ENCODE results near the gene CFAP77. TPM values are rescaled to one million over a fixed set of nuclear protein-coding genes. Genes with fewer than 3 reads are reported as not detected.

Gene CFAP77
- polyA plus RNA-seq, 1 donor from 2014 or later, result not detected

DNA sequence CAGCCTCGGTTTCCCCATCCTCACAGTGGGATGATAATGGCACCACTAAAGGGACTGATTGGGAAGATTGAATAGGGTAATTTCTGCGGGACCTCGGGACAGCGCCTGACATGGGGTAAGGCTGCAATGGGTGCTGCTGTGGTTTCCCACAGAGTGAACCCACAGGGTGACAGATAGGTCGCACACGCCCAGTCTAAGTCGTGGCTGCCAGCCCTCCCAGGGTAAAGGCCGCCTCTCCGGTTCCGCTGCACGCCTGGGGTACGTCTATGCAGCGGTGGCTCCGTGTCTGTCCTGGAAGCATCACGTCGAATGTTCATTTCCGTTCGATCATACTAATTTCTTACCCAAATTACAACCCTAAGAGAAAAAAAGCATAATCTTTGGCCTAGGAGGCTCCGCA is 631 bp downstream of the CFAP77 start:
- Histone ChIP-seq H3K27me3 (ENCODE audit: insufficient read depth, low read depth, low read length) (peaks cover 68% of the 10 kb centered on the region), H3K79me2 (replicated peaks; ENCODE audit: insufficient read depth, low read length) (peaks cover 6% of the 10 kb centered on the region), H3K9me2 (ENCODE audit: insufficient read depth, low read length) (no peaks in the 10 kb centered on the region), H3K36me3 (ENCODE audit: insufficient read depth, low read length) (no peaks in the 10 kb centered on the region), H2AFZ (ENCODE audit: low read depth, low read length) (no peak overlapping the region), H3K27ac (ENCODE audit: low read length) (no peak overlapping the region), H3K9me3 (ENCODE audit: low read length) (no peaks in the 10 kb centered on the region), H3F3A (ENCODE audit: insufficient read depth, low read length, poor library complexity, severe bottlenecking) (no peaks in the 10 kb centered on the region), H3K4me2 (ENCODE audit: low read length) (no peak overlapping the region), H3K4me3 (ENCODE audit: low read length) (peak overlapping the region; percentile 62), H3K9ac (ENCODE audit: low read length) (no peak overlapping the region), H4K20me1 (ENCODE audit: insufficient read depth) (no peaks in the 10 kb centered on the region)
- TF ChIP-seq RAD21 (conservative IDR thresholded peaks at IDR 0.05), result no peak
- TF ChIP-seq EZH2 (IDR thresholded peaks at IDR 0.05; ENCODE audit: borderline replicate concordance, insufficient read depth, low read length, poor library complexity, severe bottlenecking), result no peak
- no peak for TF ChIP-seq POLR2AphosphoS5 (IDR thresholded peaks at IDR 0.05)
- no peak for TF ChIP-seq TAF1 (IDR thresholded peaks at IDR 0.05; ENCODE audit: low read depth)
- TF ChIP-seq SMC3 (conservative IDR thresholded peaks at IDR 0.05; ENCODE audit: poor library complexity), result no peak
- TF ChIP-seq CTCF (IDR thresholded peaks at IDR 0.05; ENCODE audit: poor library complexity, severe bottlenecking), result no peak
- TF ChIP-seq REST (IDR thresholded peaks at IDR 0.05; ENCODE audit: borderline replicate concordance), result no peak
- TF ChIP-seq MXI1 (conservative IDR thresholded peaks at IDR 0.05; ENCODE audit: poor library complexity, severe bottlenecking), result no peak
- no peak for TF ChIP-seq EP300 (conservative IDR thresholded peaks at IDR 0.05; ENCODE audit: poor library complexity, severe bottlenecking)

DNA sequence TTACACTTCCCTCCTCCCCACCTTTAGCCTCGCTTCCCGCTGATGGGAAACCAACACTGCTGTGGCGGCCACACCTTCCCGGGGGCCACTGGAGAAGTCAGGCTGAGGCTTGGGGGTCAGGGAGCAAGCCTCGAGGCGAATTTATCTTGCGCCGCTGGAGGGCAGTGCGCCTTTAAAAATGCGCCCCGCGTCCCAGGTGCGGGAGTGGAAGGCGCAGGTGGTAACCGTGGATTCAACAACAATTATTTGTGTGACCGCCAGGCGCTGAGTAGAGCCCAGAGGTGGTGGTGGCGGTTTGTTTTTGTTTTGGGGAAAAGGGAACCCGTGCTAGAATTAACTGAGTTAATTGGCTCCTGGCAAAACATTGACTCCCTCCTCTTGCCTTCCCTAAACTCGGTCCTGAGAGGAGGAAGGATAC is 1.1 kb downstream of the CFAP77 start:
- no peak overlapping the region for H3K4me2 ChIP-seq (ENCODE audit: low read length)
- TF ChIP-seq POLR2AphosphoS5 (IDR thresholded peaks at IDR 0.05), result no peak
- peak; percentile 98 for TF ChIP-seq SMC3 (conservative IDR thresholded peaks at IDR 0.05; ENCODE audit: poor library complexity)
- no peak for TF ChIP-seq EP300 (conservative IDR thresholded peaks at IDR 0.05; ENCODE audit: poor library complexity, severe bottlenecking)
- peak; percentile 22 for TF ChIP-seq MXI1 (conservative IDR thresholded peaks at IDR 0.05; ENCODE audit: poor library complexity, severe bottlenecking)
- TF ChIP-seq CTCF (IDR thresholded peaks at IDR 0.05; ENCODE audit: poor library complexity, severe bottlenecking), result peak; percentile 97
- no peak for TF ChIP-seq REST (IDR thresholded peaks at IDR 0.05; ENCODE audit: borderline replicate concordance)
- no peak for TF ChIP-seq TAF1 (IDR thresholded peaks at IDR 0.05; ENCODE audit: low read depth)
- no peak for TF ChIP-seq EZH2 (IDR thresholded peaks at IDR 0.05; ENCODE audit: borderline replicate concordance, insufficient read depth, low read length, poor library complexity, severe bottlenecking)
- TF ChIP-seq RAD21 (conservative IDR thresholded peaks at IDR 0.05), result peak; percentile 97
- peaks cover 2% of the 10 kb centered on the region for H3K79me2 ChIP-seq (replicated peaks; ENCODE audit: insufficient read depth, low read length)
- no peak overlapping the region for H2AFZ ChIP-seq (ENCODE audit: low read depth, low read length)
- H3K27me3 ChIP-seq (ENCODE audit: insufficient read depth, low read depth, low read length), result peaks cover 72% of the 10 kb centered on the region
- H3F3A ChIP-seq (ENCODE audit: insufficient read depth, low read length, poor library complexity, severe bottlenecking), result no peaks in the 10 kb centered on the region
- no peaks in the 10 kb centered on the region for H4K20me1 ChIP-seq (ENCODE audit: insufficient read depth)
- peak overlapping the region; percentile 12 for H3K4me3 ChIP-seq (ENCODE audit: low read length)
- no peak overlapping the region for H3K9ac ChIP-seq (ENCODE audit: low read length)
- H3K36me3 ChIP-seq (ENCODE audit: insufficient read depth, low read length), result no peaks in the 10 kb centered on the region
- H3K9me2 ChIP-seq (ENCODE audit: insufficient read depth, low read length), result no peaks in the 10 kb centered on the region
- no peaks in the 10 kb centered on the region for H3K9me3 ChIP-seq (ENCODE audit: low read length)
- H3K27ac ChIP-seq (ENCODE audit: low read length), result no peak overlapping the region
